GM06990 (cell line): ENCODE data around the gene MGLL.

ENCODE experiments used
- DNase-seq: peaks from one replicate; pipeline ENCODE4 v3.0.0-alpha.2; 2011; ENCODE audit not compliant: insufficient read length; ENCODE audit errors: extremely low read depth
- H3K27me3 ChIP-seq: replicated peaks from 2 replicates; pipeline ENCODE4 v1.6.0; 2011; ENCODE audit warnings: low read length; ENCODE audit not compliant: control insufficient read depth, insufficient read depth
- H3K36me3 ChIP-seq: 2 replicates; pipeline ENCODE4 v1.5.1; 2011; ENCODE audit warnings: low read length; ENCODE audit not compliant: control insufficient read depth, insufficient read depth
- H3K4me3 ChIP-seq: replicated peaks from 2 replicates; pipeline ENCODE4 v1.5.1; 2011; ENCODE audit warnings: low read depth, mild to moderate bottlenecking, control low read depth, low read length
- TF ChIP-seq, protein P1 (sequence below): IDR thresholded peaks from 2 replicates; pipeline ENCODE4 v1.5.1; 2011; ENCODE audit warnings: low read length, control low read depth, mild to moderate bottlenecking, inconsistent platforms; ENCODE audit not compliant: insufficient read depth, poor library complexity, severe bottlenecking

Gene MGLL

GRCh38 chr3:127855246-127855645, 32.9 kb upstream of the MGLL start:
- no peaks in the 10 kb centered on the region for H3K36me3 ChIP-seq
- no peaks in the 10 kb centered on the region for H3K27me3 ChIP-seq
- TF ChIP-seq, protein P1, sequence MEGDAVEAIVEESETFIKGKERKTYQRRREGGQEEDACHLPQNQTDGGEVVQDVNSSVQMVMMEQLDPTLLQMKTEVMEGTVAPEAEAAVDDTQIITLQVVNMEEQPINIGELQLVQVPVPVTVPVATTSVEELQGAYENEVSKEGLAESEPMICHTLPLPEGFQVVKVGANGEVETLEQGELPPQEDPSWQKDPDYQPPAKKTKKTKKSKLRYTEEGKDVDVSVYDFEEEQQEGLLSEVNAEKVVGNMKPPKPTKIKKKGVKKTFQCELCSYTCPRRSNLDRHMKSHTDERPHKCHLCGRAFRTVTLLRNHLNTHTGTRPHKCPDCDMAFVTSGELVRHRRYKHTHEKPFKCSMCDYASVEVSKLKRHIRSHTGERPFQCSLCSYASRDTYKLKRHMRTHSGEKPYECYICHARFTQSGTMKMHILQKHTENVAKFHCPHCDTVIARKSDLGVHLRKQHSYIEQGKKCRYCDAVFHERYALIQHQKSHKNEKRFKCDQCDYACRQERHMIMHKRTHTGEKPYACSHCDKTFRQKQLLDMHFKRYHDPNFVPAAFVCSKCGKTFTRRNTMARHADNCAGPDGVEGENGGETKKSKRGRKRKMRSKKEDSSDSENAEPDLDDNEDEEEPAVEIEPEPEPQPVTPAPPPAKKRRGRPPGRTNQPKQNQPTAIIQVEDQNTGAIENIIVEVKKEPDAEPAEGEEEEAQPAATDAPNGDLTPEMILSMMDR, result no peak
- H3K4me3 ChIP-seq, result no peak overlapping the region
- DNase-seq, result no peak

GRCh38 chr3:127853681-127854080, 31.4 kb upstream of the MGLL start:
- TF ChIP-seq, protein P1, result no peak
- Histone ChIP-seq H3K36me3 (no peaks in the 10 kb centered on the region), H3K27me3 (no peaks in the 10 kb centered on the region), H3K4me3 (no peak overlapping the region)
- no peak for DNase-seq

DNA sequence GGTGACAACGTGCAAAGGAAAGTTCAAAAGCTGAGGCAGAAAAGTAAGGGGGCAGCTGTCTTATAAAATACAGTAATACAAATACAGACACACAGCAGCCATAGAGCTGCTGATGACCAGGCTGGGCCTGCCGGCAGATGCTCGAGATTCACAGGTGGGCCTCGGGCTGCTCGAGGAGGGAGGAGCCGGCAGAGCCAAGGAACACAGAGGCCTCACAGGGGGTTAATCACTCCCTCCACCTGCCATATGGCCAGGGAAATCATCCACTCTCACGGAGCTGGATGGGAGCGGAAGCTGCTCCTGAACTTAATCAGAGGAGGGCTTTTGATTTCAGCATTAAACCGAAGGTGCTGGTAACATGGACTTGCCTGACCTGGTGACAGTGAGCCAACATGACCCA, 29.6 kb upstream of the MGLL start:
- Histone ChIP-seq H3K27me3 (no peaks in the 10 kb centered on the region), H3K4me3 (no peak overlapping the region), H3K36me3 (no peaks in the 10 kb centered on the region)
- TF ChIP-seq, protein P1, result no peak
- DNase-seq, result no peak

- H3K27me3 ChIP-seq, result no peaks in the 10 kb centered on the region
- TF ChIP-seq, protein P1, result no peak
- H3K4me3 ChIP-seq, result no peak overlapping the region
- no peak for DNase-seq
- no peaks in the 10 kb centered on the region for H3K36me3 ChIP-seq
Measured at GRCh38 chr3:127849368-127849767, 27.1 kb upstream of the MGLL start.

GRCh38 chr3:127848131-127849129, 26.1 kb upstream of the MGLL start:
- TF ChIP-seq, protein P1, result no peak
- no peaks in the 10 kb centered on the region for H3K36me3 ChIP-seq
- no peaks in the 10 kb centered on the region for H3K27me3 ChIP-seq
- DNase-seq, result no peak
- H3K4me3 ChIP-seq, result no peak overlapping the region
